ENCODE data around the gene PLBD2. TPM values are rescaled to one million over a fixed set of nuclear protein-coding genes. Genes with fewer than 3 reads are reported as not detected.

Gene PLBD2
- total RNA-seq, 1 donor from 2014 or later: 31.8 TPM

DNA sequence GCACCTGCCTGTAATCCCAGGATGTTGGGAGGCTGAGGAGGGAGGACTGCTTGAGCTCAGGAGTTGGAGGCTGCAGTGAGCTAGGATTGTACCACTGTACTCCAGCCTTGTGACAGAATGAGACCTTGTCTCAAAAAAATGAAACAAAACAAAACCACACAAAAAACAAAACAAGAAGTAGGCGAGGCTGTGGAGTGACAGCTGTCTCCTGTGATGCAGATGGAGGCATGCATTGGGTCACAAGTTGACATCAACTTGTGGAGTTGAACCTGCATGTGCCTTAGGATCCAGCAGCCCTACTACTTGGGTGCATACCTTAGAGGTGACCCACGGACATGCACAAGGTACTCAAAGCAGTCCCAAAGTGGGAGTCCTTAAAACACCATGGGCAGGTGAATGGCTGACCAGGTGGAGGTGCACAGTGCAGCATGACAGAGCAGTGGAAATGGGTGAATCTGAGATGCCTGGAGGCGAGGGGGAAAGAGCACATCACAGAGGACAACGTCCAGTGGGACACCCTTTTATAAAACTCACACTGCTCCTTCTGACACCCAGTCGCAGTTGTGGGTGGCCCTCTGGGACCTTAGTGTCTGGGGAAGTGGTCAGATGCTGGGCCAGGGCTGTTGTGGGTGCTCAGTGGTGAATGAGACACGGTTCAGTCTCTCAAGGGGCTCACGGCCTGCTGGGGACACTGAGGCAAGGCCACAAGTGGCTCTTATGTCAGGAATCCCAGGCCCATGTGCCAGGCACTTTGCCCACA, 12.7 kb downstream of the PLBD2 start:
- no peak for DNase-seq (ENCODE audit: low spot score)

GRCh38 chr12:113371808-113372207, 13.4 kb downstream of the PLBD2 start:
- DNase-seq (ENCODE audit: low spot score): no peak

DNA sequence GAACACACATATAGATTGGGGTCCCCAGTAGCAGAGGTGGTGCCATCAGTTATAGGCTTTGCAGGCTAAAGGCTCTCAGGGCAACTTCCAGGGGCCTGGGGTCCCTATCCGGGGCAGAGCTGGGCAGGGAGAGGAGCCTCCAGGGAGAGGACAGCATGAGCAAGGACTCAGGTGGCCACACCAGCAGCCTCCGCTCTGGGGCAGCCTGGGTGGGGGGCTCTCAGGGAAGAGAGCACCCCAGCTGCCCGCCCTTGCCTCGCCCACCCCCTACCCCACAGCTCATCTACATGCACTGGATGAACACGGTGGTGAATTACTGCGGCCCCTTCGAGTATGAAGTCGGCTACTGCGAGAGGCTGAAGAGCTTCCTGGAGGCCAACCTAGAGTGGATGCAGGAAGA, 14.0 kb downstream of the PLBD2 start:
- DNase-seq (ENCODE audit: low spot score): no peak

- DNase-seq (ENCODE audit: low spot score): no peak
Observed at GRCh38 chr12:113373440-113373839, 15.1 kb downstream of the PLBD2 start.

GRCh38 chr12:113373969-113374368, 15.6 kb downstream of the PLBD2 start:
- no peak for DNase-seq (ENCODE audit: low spot score)

- DNase-seq (ENCODE audit: low spot score): no peak
Observed at GRCh38 chr12:113374823-113375428, 16.5 kb downstream of the PLBD2 start.

DNA sequence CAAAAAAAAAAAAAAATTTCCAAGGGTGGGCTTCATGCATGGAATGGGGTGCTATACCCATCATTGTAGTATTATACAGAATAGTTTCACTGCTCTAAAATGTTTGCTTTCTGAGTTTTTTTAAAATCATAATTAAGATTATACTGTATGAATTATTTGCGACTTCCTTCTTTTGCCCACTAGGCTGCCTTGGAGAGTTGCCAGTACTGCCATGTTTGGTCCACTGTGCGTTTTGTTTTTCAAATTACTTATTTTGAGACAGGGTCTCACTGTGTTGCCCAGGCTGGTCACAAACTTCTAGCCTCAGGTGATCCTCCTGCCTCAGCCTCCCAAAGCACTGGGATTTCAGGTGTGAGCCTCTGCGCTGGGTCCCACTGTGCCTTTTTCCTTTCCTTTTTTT, 19.9 kb downstream of the PLBD2 start:
- DNase-seq (ENCODE audit: low spot score): no peak

DNA sequence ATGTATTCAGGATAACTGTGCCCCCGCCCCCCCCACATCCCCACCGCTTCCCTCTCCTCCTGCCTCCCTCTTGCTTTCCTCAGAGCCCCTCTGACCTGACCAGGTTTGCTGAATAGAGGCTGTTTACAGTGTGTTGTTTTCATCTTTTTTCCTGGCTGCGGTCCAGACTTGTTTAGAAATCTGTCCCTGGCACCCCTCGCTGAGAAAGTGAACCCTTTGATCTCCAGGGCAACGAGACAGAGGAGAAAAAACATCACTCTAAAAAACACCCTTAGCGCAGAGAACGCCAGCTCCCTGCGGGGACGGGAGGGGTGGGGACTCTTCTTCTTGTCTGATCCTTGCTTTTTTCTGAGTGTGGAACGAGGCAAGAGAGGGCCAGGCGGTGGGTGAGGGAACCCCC, 22.8 kb downstream of the PLBD2 start:
- no peak for DNase-seq (ENCODE audit: low spot score)

DNA sequence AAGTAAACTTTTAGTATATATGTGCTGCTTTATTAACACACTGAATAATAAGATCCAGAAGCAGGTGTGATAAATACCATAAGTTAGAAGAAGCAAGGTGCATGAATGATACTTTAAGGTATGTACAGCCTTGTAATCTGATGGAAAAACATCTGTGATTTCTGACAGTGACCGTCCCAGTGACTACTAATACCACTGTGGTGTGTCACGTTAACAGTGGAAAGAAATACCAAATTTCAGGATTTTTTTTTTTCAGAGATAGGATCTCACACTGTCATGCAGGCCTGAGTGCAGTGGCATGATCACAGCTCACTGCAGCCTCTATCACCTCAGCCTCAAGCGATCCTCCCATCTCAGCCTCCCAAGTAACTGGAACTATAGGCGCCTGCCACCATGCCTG, 23.8 kb downstream of the PLBD2 start:
- no peak for DNase-seq (ENCODE audit: low spot score)

- no peak for DNase-seq (ENCODE audit: low spot score)
Observed at GRCh38 chr12:113384778-113385177, 26.4 kb downstream of the PLBD2 start.

DNA sequence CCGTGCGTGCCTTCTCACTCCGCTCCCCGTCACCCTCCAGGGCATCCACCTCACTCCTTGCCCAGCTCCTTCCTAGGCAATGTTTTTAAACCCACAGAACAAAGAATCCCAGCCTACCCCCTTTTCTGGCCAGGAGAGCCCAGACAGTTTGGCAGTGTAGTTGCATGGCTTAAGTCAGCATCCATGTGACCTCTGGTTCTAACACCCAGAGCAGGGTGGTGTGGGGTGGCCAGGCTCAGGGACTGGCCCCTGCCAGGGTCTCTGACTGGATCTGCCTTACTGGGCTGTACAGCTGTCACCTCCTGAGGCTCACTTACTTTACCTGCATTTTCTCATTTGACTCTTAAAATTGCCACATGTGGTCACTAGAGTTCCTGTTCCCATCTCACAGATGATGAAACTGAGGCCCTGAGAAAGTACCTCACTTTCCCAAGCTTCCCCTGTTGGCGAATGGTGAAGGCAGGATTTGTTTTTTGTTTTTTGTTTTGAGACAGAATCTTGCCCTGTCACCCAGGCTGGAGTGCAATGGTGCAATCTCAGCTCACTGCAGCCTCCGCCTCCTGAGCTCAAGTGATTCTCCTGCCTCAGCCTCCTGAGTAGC, 27.0 kb downstream of the PLBD2 start:
- no peak for DNase-seq (ENCODE audit: low spot score)

GRCh38 chr12:113386866-113387566, 28.6 kb downstream of the PLBD2 start:
- no peak for DNase-seq (ENCODE audit: low spot score)

DNA sequence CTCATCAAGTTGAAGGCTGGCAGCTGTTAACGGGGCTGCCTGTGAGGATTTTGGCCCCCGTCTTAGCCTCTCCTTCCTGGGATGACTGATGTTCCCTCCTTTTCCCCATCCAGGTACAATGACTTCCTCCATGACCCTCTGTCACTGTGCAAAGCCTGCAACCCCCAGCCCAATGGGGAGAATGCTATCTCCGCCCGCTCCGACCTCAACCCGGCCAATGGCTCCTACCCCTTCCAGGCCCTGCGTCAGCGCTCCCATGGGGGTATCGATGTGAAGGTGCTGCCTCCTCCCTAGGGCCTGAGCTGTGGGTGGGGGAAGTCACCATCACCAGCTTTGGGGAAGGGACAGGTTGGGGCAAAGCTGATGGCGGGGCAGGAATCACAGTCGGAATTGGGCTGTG, 29.2 kb downstream of the PLBD2 start:
- DNase-seq (ENCODE audit: low spot score): no peak

GRCh38 chr12:113388351-113388750, 30.0 kb downstream of the PLBD2 start:
- DNase-seq (ENCODE audit: low spot score): no peak

DNA sequence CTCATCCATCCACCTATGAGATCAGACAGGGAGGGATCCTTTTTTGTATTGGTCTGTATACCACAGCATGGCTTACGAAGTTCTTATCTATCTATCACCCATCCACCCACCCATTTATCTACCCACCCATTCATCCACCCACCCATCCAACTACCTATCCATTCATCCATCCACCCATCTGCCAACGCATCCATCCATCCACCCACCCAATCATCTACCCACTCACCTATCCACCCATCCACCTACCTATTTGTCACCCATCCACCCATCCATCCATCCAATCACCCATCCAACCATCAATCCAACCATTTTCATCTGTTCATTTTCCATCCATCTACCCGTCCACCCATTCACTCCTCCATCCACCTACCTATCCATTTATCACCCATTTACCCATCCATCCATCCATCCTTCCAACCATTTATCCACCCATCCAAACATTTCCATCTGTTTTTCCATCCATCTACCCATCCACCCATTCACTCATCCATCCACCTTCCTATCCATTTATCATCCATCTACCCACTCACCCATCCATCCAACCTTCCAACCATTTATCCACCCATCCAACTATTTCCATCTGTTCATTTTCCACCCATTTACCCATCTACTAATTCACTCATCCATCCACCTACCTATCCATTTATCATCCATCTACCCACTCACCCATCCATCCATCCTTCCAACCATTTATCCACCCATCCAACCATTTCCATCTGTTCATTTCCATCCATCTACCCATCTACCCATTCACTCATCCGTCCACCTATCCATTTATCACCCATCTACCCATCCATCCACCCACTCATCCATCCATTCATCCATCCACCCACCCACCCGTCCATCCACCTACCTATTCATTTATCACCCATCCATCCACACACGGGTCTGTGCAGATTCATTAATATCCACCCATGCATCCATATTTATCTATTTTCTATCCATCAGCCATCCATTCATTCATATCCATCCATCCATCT, 32.0 kb downstream of the PLBD2 start:
- DNase-seq (ENCODE audit: low spot score): no peak

DNA sequence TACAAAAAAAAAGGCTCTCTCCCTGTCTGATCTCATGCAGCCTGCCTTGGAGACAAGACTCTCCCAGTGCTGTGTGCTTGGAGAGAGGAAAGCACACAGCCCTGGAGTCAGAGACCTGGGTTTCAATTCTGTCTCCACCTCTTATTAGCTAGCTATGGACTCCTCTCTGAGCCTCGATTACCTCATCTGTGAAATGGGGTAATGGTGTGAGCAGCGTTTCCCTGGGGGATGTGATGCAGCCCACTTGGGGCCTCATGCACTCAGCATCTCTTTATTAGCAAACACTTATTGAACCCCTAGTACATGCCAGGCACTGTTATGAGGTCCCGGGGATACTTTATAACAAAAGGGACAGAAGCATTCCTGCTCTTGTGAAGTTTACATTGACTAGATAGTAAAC, 32.8 kb downstream of the PLBD2 start:
- DNase-seq (ENCODE audit: low spot score): no peak

- DNase-seq (ENCODE audit: low spot score): no peak
Observed at GRCh38 chr12:113391650-113392337, 33.4 kb downstream of the PLBD2 start.

DNA sequence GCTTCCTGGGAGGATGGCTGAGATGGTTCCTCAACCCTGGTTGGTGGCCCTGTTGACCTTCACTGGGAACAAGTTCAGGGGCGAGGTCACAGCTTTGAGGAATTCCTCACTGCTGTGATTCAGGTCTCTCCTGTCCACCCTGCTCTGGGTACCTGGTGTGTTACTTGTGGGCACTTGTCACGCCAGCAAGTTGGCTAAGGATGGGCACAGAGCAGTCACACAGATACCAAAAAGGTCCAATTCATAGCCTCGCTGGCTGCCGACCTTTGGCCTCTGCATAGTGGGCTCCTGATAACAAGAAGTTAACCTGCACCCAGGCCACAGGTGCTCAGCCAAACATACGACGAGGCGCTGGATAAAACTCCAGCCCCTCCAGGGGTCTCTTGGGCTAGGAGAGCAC, 34.1 kb downstream of the PLBD2 start:
- no peak for DNase-seq (ENCODE audit: low spot score)

DNA sequence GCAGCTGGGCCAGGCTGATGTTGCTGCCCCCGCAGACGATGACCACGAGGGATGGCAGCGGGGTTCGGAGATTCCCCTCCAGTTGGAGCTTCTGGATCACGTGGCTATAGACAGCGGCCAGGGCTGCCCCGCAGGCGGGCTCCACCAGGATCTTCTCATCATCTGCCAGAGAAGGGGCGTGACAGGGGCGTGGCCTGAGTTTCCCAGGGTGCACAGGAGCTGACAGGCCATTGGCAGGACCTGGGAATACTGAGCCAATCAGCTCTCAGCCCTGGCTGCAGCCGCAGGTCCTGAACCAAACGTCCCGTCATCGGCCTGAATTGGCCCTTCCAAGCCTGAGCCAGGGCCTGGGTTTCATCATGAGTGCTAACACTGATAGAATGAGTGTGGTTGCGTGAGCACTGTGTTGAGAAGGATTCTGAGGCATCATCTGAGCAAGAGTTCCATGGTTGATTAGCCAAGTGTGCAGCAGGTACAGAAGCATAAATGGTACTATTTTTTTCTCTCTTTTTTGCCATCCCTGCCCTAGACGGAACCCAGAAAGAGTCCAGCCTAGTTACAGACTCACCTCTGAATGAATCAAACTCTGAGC, 34.7 kb downstream of the PLBD2 start:
- DNase-seq (ENCODE audit: low spot score): no peak

GRCh38 chr12:113393749-113394148, 35.4 kb downstream of the PLBD2 start:
- DNase-seq (ENCODE audit: low spot score): no peak
